ENCODE results near the gene CNRIP1.
A peak's percentile ranks its signal among the peaks of the same experiment; 100 is the strongest.
"Not testable (repeated sequence)": the region's sequence is repeated elsewhere in the genome, so short reads cannot be mapped to it uniquely, and the experiment has no call there.

Gene CNRIP1

GRCh38 chr2:68325056-68325455 is 5.3 kb upstream of the CNRIP1 start:
- H3K36me3 Mint-ChIP-seq (ENCODE audit: low read depth), result no peaks in the 10 kb centered on the region
- no peaks in the 10 kb centered on the region for H3K9me3 Mint-ChIP-seq
- H3K4me1 Mint-ChIP-seq (ENCODE audit: low read depth), result no peaks in the 10 kb centered on the region
- no peak overlapping the region for H3K27ac Mint-ChIP-seq
- H3K27me3 Mint-ChIP-seq (ENCODE audit: low read depth), result peaks cover 43% of the 10 kb centered on the region
- H3K4me3 Mint-ChIP-seq, result no peak overlapping the region
- DNase-seq (ENCODE audit: low spot score), result no peak

GRCh38 chr2:68320118-68320641 is 431 bp upstream of the CNRIP1 start:
- DNase-seq (ENCODE audit: low spot score), result no peak

GRCh38 chr2:68318914-68319397 is 793 bp downstream of the CNRIP1 start:
- no peaks in the 10 kb centered on the region for H3K36me3 Mint-ChIP-seq (ENCODE audit: low read depth)
- no peak for DNase-seq (ENCODE audit: low spot score)
- peaks cover 71% of the 10 kb centered on the region for H3K27me3 Mint-ChIP-seq (ENCODE audit: low read depth)
- no peak overlapping the region for H3K27ac Mint-ChIP-seq
- H3K9me3 Mint-ChIP-seq, result no peaks in the 10 kb centered on the region
- peaks cover 2% of the 10 kb centered on the region for H3K4me1 Mint-ChIP-seq (ENCODE audit: low read depth)
- H3K4me3 Mint-ChIP-seq, result no peak overlapping the region

More at GRCh38 chr2:68320118-68320641, 431 bp upstream of the CNRIP1 start:
- Mint-ChIP-seq H3K27me3 (ENCODE audit: low read depth) (peaks cover 71% of the 10 kb centered on the region), H3K9me3 (no peaks in the 10 kb centered on the region), H3K36me3 (ENCODE audit: low read depth) (no peaks in the 10 kb centered on the region), H3K4me1 (ENCODE audit: low read depth) (peaks cover 2% of the 10 kb centered on the region), H3K4me3 (peak overlapping the region; percentile 52), H3K27ac (no peak overlapping the region)

GRCh38 chr2:68317971-68318913 is 1.5 kb downstream of the CNRIP1 start:
- H3K9me3 Mint-ChIP-seq, result no peaks in the 10 kb centered on the region

GRCh38 chr2:68316111-68316510 is 3.6 kb downstream of the CNRIP1 start:
- no peak for DNase-seq (ENCODE audit: low spot score)
- H3K4me3 Mint-ChIP-seq, result no peak overlapping the region
- no peaks in the 10 kb centered on the region for H3K9me3 Mint-ChIP-seq
- H3K27ac Mint-ChIP-seq, result no peak overlapping the region
- no peaks in the 10 kb centered on the region for H3K36me3 Mint-ChIP-seq (ENCODE audit: low read depth)
- H3K27me3 Mint-ChIP-seq (ENCODE audit: low read depth), result peaks cover 61% of the 10 kb centered on the region
- peaks cover 2% of the 10 kb centered on the region for H3K4me1 Mint-ChIP-seq (ENCODE audit: low read depth)

More at GRCh38 chr2:68317971-68318913, 1.5 kb downstream of the CNRIP1 start:
- no peak for DNase-seq (ENCODE audit: low spot score)
- H3K4me3 Mint-ChIP-seq, result no peak overlapping the region
- H3K27ac Mint-ChIP-seq, result no peak overlapping the region
- H3K36me3 Mint-ChIP-seq (ENCODE audit: low read depth), result no peaks in the 10 kb centered on the region
- H3K27me3 Mint-ChIP-seq (ENCODE audit: low read depth), result peaks cover 72% of the 10 kb centered on the region
- peaks cover 2% of the 10 kb centered on the region for H3K4me1 Mint-ChIP-seq (ENCODE audit: low read depth)

- Mint-ChIP-seq H3K27ac (no peak overlapping the region), H3K4me1 (ENCODE audit: low read depth) (no peaks in the 10 kb centered on the region), H3K27me3 (ENCODE audit: low read depth) (peaks cover 42% of the 10 kb centered on the region), H3K36me3 (ENCODE audit: low read depth) (no peaks in the 10 kb centered on the region), H3K4me3 (no peak overlapping the region), H3K9me3 (no peaks in the 10 kb centered on the region)
- no peak for DNase-seq (ENCODE audit: low spot score)
Measured at GRCh38 chr2:68311033-68311432, 8.7 kb downstream of the CNRIP1 start.

- no peaks in the 10 kb centered on the region for H3K4me1 Mint-ChIP-seq (ENCODE audit: low read depth)
- H3K27ac Mint-ChIP-seq, result no peak overlapping the region
- no peaks in the 10 kb centered on the region for H3K9me3 Mint-ChIP-seq
- no peak for DNase-seq (ENCODE audit: low spot score)
- H3K4me3 Mint-ChIP-seq, result no peak overlapping the region
- H3K36me3 Mint-ChIP-seq (ENCODE audit: low read depth), result no peaks in the 10 kb centered on the region
- H3K27me3 Mint-ChIP-seq (ENCODE audit: low read depth), result peaks cover 37% of the 10 kb centered on the region
Measured at GRCh38 chr2:68309426-68309825, 10.3 kb downstream of the CNRIP1 start.

- not testable (repeated sequence) for DNase-seq (ENCODE audit: low spot score); H3K4me3 Mint-ChIP-seq; H3K4me1 Mint-ChIP-seq (ENCODE audit: low read depth); H3K36me3 Mint-ChIP-seq (ENCODE audit: low read depth); H3K9me3 Mint-ChIP-seq; H3K27ac Mint-ChIP-seq
- H3K27me3 Mint-ChIP-seq (ENCODE audit: low read depth), result peaks cover 14% of the 10 kb centered on the region
Measured at GRCh38 chr2:68303902-68304272, 15.9 kb downstream of the CNRIP1 start.

GRCh38 chr2:68303033-68303901 is 16.5 kb downstream of the CNRIP1 start:
- Mint-ChIP-seq H3K9me3 (no peaks in the 10 kb centered on the region), H3K27ac (no peak overlapping the region), H3K36me3 (ENCODE audit: low read depth) (no peaks in the 10 kb centered on the region), H3K27me3 (ENCODE audit: low read depth) (peaks cover 15% of the 10 kb centered on the region), H3K4me3 (no peak overlapping the region), H3K4me1 (ENCODE audit: low read depth) (no peaks in the 10 kb centered on the region)
- DNase-seq (ENCODE audit: low spot score), result no peak

- no peaks in the 10 kb centered on the region for H3K36me3 Mint-ChIP-seq (ENCODE audit: low read depth)
- no peak overlapping the region for H3K27ac Mint-ChIP-seq
- H3K9me3 Mint-ChIP-seq, result no peaks in the 10 kb centered on the region
- H3K27me3 Mint-ChIP-seq (ENCODE audit: low read depth), result peaks cover 10% of the 10 kb centered on the region
- H3K4me3 Mint-ChIP-seq, result no peak overlapping the region
- DNase-seq (ENCODE audit: low spot score), result no peak
- no peaks in the 10 kb centered on the region for H3K4me1 Mint-ChIP-seq (ENCODE audit: low read depth)
Measured at GRCh38 chr2:68302281-68302875, 17.4 kb downstream of the CNRIP1 start.

- H3K27ac Mint-ChIP-seq, result no peak overlapping the region
- no peak overlapping the region for H3K4me3 Mint-ChIP-seq
- no peak for DNase-seq (ENCODE audit: low spot score)
- peaks cover 18% of the 10 kb centered on the region for H3K27me3 Mint-ChIP-seq (ENCODE audit: low read depth)
- H3K4me1 Mint-ChIP-seq (ENCODE audit: low read depth), result no peaks in the 10 kb centered on the region
- H3K9me3 Mint-ChIP-seq, result no peaks in the 10 kb centered on the region
- no peaks in the 10 kb centered on the region for H3K36me3 Mint-ChIP-seq (ENCODE audit: low read depth)
Measured at GRCh38 chr2:68295516-68295915, 24.2 kb downstream of the CNRIP1 start.

GRCh38 chr2:68294913-68295312 is 24.8 kb downstream of the CNRIP1 start:
- H3K4me3 Mint-ChIP-seq, result no peak overlapping the region
- H3K27ac Mint-ChIP-seq, result no peak overlapping the region

GRCh38 chr2:68294187-68294586 is 25.6 kb downstream of the CNRIP1 start:
- Mint-ChIP-seq H3K4me1 (ENCODE audit: low read depth) (no peaks in the 10 kb centered on the region), H3K27ac (no peak overlapping the region), H3K9me3 (no peaks in the 10 kb centered on the region), H3K4me3 (no peak overlapping the region), H3K27me3 (ENCODE audit: low read depth) (peaks cover 21% of the 10 kb centered on the region), H3K36me3 (ENCODE audit: low read depth) (no peaks in the 10 kb centered on the region)
- no peak for DNase-seq (ENCODE audit: low spot score)

More at GRCh38 chr2:68294913-68295312, 24.8 kb downstream of the CNRIP1 start:
- no peak for DNase-seq (ENCODE audit: low spot score)
- no peaks in the 10 kb centered on the region for H3K36me3 Mint-ChIP-seq (ENCODE audit: low read depth)
- no peaks in the 10 kb centered on the region for H3K9me3 Mint-ChIP-seq
- H3K4me1 Mint-ChIP-seq (ENCODE audit: low read depth), result no peaks in the 10 kb centered on the region
- peaks cover 20% of the 10 kb centered on the region for H3K27me3 Mint-ChIP-seq (ENCODE audit: low read depth)
